Hematopoietic multipotent progenitor cell treated with erythropoietin and hydrocortisone succinate and interleukin-3 and kit ligand, for 15 days (in vitro differentiated cells): ENCODE data around the gene NEUROG2.

Source experiments
- DNase-seq: peaks from one replicate; pipeline ENCODE4 v3.0.0-alpha.2; 2015; ENCODE audit warnings: low spot score

The NEUROG2 gene

DNA sequence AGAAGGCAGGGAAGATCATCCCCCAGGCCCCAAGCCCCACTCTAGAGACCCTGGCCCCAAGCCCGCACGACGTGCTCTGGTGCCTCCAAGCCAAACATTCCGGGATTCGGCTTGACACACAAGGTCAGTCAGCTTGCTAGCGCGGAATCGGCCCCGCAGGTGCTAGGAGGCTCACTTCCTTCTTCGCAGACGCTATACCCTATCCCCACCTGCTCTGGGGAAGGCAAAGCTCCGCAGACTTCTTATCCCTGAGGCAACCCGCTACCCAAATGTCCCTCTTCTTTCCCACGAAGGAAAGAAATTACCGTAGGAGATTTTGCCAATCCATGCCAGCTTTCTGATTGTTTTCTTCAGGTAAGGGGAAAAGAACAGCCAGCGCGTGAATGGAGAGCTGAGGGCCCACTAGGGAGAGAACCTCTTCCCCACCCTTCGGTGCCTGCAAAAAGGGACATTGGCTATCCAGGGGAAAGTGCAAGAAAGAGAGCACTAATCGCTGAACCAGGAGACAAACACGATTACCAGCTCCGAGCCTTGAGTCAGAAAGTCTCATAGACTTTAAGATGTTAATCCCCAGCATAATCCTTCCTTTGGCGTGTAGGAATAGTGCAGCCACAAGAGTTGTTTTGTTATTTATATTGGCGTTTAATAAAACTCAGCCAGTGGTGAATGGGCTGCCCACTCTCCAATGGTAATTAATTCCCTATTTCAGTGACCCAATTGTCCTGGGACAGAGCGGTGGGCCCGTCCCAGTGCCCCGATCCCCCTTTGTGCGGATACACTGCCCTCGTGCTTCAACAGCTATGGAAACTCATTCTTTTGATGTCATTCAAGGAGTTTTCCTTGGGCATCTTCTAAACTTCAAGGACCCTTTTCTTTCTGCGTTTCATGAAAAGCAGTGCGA lies 5.4 kb upstream of the NEUROG2 start:
- no peak for DNase-seq

DNA sequence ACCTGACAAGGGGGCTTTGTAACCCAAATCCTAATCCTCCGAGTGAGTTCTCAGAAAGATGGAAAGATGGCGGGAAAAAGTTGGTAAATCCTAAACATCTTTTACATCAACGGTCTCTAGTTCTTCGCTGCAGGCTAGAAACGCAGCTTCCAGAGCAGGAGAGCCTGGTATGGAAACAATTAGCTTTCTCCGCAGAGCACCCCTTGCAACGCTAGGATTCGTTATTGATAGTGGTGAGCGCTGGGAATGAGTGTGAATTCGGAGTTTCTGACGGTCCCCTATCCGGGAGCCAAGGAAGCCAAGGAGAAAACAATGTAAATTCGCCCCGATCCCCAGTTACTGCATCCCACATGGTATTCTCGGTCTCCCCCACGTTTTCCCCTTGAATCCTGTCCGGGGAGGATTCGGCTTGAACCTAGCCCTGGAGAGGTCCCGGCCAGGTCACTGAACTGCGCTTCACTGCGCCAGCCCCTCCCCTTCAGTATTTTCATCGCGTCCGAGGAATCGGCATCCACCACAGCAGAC lies 4.7 kb upstream of the NEUROG2 start:
- no peak for DNase-seq

GRCh38 chr4:112519689-112520597 lies 4.0 kb upstream of the NEUROG2 start:
- no peak for DNase-seq

- DNase-seq, result no peak
Observed at GRCh38 chr4:112518675-112519074, 2.7 kb upstream of the NEUROG2 start.

GRCh38 chr4:112517911-112518310 lies 1.9 kb upstream of the NEUROG2 start:
- DNase-seq, result no peak

DNA sequence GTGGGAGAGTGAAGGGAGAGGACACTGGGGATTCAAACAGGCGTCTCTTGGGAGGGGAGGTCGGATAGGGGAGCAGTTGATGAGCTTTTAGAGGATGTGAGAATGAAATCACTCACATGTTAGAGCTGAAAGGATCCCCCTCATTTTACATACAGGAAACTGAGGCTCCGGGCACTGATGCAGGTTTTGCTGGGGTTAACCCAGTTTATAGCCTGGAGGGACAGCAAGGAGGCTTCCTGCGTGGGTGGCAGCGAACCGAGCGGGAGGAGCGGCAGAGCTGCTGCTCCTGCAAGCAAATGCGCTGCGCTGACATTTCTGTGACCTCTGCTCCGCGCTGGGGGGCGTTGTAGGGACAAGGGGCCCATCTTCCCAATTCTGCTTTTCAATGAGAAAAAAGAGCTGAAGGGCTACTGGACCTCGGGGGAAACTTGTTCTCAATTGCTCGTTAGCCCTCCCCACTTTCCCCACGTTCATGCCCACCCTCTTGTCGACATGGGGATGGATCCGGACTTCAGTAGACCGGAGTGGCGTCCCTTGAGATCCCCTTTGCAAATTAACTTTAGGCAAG lies 1.2 kb upstream of the NEUROG2 start:
- DNase-seq, result no peak

GRCh38 chr4:112516471-112517066 lies 589 bp upstream of the NEUROG2 start:
- no peak for DNase-seq

- no peak for DNase-seq
Observed at GRCh38 chr4:112515198-112516065, 548 bp downstream of the NEUROG2 start.

GRCh38 chr4:112514647-112515197 lies 1.3 kb downstream of the NEUROG2 start:
- DNase-seq, result no peak

- no peak for DNase-seq
Observed at GRCh38 chr4:112513971-112514646, 1.9 kb downstream of the NEUROG2 start.

GRCh38 chr4:112511803-112512118 lies 4.2 kb downstream of the NEUROG2 start:
- DNase-seq, result no peak

GRCh38 chr4:112511093-112511802 lies 4.7 kb downstream of the NEUROG2 start:
- no peak for DNase-seq

DNA sequence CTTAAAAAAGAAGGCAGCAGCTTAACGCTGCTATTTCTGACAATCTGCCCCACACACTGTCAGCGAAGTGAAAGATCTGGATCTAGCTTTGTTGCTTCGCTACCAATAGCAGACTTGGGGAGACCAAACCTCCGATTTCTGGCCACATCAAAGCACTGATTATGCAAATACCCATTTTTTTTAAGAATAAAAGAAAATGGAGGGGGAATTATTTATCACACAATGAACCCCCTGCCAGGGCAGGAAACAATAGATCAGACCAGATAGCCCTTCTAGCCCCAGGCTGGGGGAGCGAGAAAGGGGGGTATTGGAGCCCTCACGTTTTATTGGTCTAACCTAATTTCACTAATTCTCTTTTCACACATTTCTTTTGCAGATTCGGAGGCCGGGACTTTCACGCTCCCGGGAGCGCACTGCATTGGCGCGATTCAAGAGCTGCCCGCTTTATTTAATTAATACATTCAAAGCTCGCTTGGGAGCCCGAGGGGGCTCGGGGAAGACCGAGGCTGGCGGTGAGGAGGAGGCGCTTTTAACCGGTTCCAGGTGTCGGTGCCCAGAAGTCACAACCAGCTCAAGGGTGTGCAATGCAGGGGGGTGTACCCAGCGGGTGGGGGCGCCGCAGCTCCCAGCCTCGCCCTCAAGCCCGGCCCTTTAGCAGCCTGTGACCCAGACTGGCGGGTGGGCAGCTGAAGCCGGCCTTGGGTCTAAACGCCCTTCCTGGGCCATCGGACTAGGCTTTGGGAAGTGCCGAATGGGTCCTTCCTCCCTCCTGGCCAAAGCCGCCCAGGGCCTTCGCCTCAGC lies 5.5 kb downstream of the NEUROG2 start:
- no peak for DNase-seq

DNA sequence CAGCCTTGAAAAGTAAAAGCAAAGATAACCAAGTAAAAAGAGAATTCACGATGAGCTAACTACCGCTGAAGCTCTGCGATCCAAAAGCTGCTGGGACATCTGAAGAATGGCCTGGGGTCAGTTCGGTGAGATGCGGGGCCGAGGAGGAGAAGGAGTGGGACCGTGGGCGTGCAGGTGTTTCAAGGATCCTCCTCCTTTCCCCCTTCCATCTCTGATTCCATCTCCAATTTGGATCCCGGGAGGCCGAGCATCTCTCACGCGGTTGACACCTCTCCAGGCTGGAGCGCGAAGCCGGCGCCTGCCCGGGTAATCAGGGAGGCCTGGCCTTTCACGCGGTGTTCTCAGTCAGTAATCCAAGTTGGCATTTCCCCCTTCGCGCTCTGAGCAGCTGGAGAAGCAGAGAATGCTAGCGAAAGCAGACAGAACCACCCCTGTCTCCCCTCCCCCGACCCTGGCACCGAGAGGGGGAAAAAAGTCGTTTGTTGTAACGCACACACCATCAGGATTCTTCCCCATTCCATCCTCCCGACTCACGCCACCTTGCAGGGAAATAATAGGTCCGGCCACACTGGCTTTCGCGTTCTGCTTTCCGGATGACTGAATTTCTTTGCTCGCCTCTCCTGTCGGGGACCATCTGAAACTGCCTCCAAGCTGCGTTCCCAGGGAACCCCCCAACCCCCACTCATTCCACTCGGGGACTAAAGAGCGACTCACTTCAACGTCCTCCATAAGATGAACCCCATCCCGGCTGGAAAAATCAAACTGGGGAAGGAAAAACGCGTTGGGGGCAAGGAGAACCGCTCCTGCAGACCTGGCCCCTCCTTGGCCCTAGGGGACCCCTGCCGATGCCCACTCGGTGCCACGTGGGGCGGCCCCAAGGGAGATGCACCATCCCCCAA lies 6.5 kb downstream of the NEUROG2 start:
- DNase-seq, result no peak

GRCh38 chr4:112508356-112508755 lies 7.6 kb downstream of the NEUROG2 start:
- no peak for DNase-seq

DNA sequence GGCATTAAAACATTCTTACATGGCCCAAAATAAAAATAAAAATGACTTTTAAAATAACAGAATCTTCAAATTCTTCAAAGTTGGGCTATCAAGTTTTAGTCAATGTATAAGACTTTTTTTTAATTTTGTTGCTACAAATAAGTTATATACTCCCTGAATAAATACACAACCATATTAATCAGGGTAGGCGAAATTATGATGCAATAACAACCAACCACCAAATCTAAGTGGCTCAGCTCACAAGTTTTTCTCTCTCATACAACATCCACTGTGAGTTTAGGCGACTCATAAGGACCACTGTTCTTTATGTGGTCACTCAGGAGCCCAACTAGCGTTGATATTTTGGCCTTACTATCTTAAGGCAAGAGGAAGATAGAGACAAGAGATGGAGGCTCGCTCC lies 11.2 kb downstream of the NEUROG2 start:
- no peak for DNase-seq

DNA sequence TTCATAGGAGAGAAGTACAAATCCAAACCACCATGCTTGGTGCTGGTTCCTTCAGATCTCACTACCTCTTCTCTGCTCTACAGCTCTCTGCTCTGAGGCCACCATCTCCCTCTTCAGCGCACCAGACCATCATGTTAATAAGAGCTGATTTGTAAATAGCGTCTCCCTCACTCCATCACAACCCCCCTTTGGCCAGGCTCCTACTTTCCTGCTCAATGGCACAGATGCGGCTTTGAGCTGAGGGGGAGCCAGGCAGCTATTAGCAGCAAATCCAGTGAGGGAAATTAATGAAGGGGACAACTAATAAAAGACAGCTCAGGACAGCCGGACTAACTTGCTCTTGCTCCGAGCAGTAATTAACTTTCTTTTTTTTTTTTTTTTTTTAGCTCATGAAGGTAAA lies 13.1 kb downstream of the NEUROG2 start:
- DNase-seq, result no peak

GRCh38 chr4:112492321-112492720 lies 23.7 kb downstream of the NEUROG2 start:
- no peak for DNase-seq
